HT-29 (cell line): ENCODE measurements around the gene TMEM243. TPM values are rescaled to one million over a fixed set of nuclear protein-coding genes. Genes with fewer than 3 reads are reported as not detected.
"Not testable (repeated sequence)": the region's sequence is repeated elsewhere in the genome, so short reads cannot be mapped to it uniquely, and the experiment has no call there.

Source experiments
- DNase-seq: peaks from one replicate; pipeline ENCODE4 v3.0.0-alpha.2; 2015; ENCODE audit warnings: low spot score
- total RNA-seq: library from RNA; depleted of rRNA; stranded (reverse); fragments of >200 nt; shearing (Covaris generic); gene quantifications from 2 replicates; pipeline ENCODE4 v1.2.3, GENCODE V29; 2014

Gene TMEM243
- total RNA-seq, 1 experiment from 2014 or later = 74.5 TPM

DNA sequence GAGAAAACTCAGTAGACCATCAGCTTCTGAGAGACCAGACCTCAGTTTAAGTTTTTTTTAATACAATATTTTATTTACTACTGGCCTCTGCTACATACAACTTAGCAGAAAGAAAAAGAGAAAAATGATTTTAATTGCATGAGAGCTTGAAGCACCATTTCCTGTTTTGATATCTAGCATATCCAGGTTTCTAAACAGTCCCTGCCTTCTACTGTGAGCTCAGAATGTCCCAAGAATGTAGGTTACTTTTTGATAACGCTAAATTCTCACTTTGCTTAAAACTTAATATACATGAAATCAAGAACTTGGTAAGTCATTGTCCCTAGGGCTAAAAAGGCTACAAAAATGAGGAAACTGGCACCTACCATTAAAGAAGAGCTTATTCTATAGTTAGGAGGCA is 7.0 kb downstream of the TMEM243 start:
- DNase-seq = no peak

GRCh38 chr7:87210506-87210905 is 9.0 kb downstream of the TMEM243 start:
- no peak for DNase-seq

GRCh38 chr7:87209295-87209924 is 10.1 kb downstream of the TMEM243 start:
- no peak for DNase-seq

GRCh38 chr7:87206361-87206760 is 13.2 kb downstream of the TMEM243 start:
- DNase-seq = no peak

DNA sequence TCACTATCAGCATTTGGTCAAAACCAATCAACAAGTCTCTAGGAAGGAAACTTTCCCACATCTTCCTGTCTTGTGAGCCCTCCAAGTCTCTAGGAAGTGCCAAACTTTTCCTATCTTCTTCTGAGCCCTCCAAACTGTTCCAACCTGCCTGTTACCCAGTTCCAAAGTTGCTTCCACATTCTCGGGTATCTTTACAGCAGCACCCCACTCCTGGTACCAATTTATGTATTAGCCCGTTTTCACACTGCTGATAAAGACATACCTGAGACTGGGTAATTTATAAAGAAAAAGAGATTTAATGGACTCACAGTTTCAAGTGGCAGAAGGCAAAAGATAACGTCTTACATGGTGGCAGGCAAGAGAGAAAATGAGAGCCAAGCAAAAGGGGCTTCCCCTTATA is 13.8 kb downstream of the TMEM243 start:
- DNase-seq = not testable (repeated sequence)

DNA sequence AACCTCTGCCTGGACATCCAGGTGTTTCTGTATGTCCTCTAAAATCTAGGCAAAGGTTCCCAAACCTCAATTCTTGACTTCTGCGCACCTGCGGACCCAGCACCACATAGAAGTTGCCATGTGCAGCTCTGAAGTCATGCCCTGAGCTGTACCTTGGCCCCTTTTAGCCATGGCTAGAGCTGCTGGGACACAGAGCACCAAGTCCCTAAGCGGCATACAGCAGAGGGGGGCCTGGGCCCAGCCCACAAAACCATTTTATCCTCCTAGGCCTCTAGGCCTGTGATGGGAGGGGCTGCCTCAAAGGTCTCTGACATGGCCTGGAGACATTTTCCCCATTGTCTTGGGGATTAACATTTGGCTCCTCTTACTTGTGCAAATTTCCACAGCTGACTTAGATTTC is 14.6 kb downstream of the TMEM243 start:
- DNase-seq = no peak

GRCh38 chr7:87203929-87204328 is 15.6 kb downstream of the TMEM243 start:
- DNase-seq = not testable (repeated sequence)

GRCh38 chr7:87202705-87203104 is 16.8 kb downstream of the TMEM243 start:
- no peak for DNase-seq

DNA sequence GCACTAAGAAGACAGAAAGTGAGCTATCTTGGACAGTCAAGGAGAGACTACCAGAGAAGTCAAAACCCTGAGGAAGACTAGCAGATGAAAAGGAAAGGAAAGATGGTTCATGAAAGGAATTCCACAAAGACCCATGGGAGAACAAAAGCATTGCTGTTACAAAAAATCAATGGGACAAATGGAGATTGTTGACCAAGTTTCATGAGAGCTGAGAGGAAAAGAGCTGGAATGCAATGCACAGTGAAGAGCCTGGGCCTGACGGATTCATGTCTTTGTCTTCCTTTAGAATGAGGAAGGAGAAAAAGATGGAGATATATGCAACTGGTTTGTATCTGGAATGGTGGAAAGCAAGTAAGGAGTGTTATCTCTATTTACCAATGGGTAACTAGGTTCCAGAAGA is 17.3 kb downstream of the TMEM243 start:
- no peak for DNase-seq

DNA sequence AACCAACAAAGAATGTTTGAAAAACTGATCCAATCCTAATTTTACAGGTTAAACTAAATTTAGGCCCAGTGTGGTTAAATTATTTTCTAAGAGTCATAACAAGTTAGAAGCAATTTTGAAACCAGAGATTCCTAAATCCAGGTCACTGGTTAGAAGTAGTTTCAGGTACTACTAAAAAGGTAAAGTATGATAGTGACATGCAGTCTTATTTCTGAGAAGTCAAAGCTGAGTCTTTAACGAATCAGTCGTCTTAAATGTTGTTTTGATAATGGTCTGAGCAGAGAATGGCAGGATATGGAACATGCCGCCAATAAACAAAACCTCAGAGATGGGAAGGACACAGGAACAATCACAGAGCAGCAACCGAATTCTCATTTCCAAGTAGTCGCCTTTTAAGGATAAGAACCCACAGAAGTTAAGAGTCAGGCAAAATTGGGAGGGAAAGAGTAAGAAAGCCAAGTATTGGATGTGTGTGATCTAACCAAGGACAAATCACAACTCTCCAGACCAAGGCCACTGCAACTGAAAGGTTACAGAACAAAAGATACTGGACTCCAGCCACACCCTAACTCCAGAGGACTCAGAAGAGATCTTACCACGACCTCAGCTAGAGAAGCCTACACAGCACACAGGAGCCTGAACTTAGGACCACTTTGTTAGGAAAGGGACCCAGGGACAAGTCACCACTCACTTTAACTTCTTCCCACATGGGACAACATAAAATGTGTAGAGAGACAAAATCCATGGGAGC is 19.7 kb downstream of the TMEM243 start:
- no peak for DNase-seq

- no peak for DNase-seq
Observed at GRCh38 chr7:87199241-87199640, 20.3 kb downstream of the TMEM243 start.

DNA sequence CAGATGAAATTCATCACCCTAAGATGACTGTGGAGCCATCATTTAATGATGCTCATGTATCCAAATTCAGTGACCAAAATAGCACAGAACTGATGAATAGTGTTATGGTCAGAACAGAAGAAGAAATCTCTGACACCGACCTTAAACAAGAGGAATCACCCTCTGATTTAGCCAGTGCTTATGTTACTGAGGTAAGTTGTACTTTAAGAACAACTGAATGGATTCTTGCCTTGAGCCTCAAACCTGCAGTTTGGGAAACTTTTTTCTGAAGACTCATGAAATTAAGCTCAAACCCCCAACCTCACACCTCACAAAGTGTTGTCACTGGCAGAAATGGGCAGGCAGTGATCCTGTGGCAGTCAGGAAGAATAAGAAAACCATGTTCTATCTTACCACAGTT is 25.6 kb downstream of the TMEM243 start:
- no peak for DNase-seq

GRCh38 chr7:87192784-87193487 is 26.6 kb downstream of the TMEM243 start:
- no peak for DNase-seq

DNA sequence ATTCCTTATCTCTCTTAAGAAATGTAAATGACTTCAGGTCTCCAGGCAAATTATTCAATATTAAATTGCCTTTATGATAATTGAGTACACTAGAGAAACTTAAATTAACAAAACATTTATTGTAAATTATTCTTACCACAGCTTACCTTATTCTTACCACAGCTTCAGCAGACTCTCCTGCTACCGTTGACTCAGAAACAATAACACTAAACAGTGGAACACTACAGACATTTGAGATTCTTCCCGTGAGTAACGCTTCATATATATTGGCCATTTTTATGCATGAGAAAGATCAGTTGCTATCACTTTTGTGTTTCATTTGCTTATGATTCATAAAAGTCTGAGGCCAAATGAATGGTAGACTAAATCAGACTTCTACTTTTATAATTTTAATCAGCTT is 28.7 kb downstream of the TMEM243 start:
- DNase-seq = no peak

GRCh38 chr7:87188930-87189329 is 30.6 kb downstream of the TMEM243 start:
- no peak for DNase-seq

DNA sequence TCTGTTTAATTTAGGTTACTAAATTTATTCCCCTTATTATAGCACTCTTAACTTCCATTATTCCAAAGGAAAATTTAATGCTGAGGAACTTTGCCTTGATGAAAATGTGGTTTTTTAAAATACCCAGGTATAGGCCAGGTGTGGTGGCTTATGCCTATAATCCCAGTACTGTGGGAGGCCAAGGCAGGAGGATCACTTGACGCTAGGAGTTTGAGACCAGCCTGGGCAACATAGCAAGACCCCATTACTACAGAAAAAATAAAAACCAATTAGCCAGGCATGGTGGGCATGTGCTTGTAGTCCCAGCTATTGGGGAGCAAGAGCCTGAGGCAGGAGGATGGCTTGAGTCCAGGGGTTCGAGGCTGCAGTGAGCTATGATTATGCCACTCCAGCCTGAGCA is 32.4 kb downstream of the TMEM243 start:
- no peak for DNase-seq

GRCh38 chr7:87179180-87179579 is 40.4 kb downstream of the TMEM243 start:
- DNase-seq = no peak

GRCh38 chr7:87178320-87178719 is 41.2 kb downstream of the TMEM243 start:
- DNase-seq = no peak

DNA sequence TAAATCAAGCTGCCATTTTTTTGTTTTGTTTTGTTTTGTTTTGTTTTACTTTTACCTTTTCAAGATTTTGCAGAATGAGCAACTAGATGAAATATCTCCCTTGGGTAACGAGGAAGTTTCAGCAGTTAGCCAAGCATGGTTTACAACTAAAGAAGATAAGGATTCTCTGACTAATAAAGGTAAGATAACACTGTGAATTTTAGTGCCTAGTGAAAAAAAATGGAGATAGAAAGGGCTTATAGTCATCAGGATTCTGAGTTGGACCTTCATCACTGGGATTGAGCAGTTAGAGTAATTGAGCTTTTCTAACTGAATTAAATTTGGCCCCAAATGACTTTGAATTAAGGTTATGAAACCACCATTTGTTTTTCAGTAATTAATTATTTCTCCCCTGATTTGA is 46.1 kb downstream of the TMEM243 start:
- no peak for DNase-seq

- DNase-seq = no peak
Observed at GRCh38 chr7:87171282-87171934, 48.1 kb downstream of the TMEM243 start.

GRCh38 chr7:87170828-87171227 is 48.7 kb downstream of the TMEM243 start:
- no peak for DNase-seq

- no peak for DNase-seq
Observed at GRCh38 chr7:87164433-87164832, 55.1 kb downstream of the TMEM243 start.
